Breast epithelium (tissue), 3 donors: ENCODE results near the gene FAM9C.

Experiments used
- POLR2A ChIP-seq: fragments of 450-650 bp; IDR thresholded peaks from one replicate; pipeline ENCODE4 v1.6.1; 2016; ENCODE audit warnings: antibody characterized with exemption, mild to moderate bottlenecking, moderate library complexity
- TF ChIP-seq, protein P1 (sequence below), 3 donors: fragments of 450-650 bp; IDR thresholded peaks; one replicate each; pipeline ENCODE4 v1.5.1; 2016 to 2017; ENCODE audit warnings: antibody characterized with exemption in 3 of 3, mild to moderate bottlenecking in 3 of 3, moderate library complexity in 3 of 3

DNA sequence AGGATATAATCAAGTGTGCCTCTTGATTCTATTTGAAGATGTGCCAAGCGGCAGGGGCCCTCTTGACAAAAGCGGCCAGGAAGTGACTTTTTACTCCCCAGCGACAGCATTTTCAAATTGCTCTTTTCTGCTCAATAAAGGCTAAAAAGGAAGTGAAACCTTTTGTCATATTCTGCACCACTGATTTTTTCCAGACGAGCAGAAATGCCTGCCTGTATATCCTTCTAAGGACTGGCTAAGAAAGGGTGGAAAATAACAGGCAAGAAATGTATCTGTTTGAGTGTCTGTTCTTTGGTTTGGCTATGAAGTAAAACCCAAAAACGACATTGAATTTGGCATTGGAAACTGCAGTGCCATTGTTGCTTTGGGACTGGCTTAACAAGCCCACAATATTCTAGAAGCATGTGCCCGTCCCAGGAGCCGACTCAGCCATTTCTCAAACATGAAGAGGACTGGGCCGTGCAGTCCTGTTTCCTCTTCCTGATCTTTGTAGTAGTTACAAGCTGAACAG lies 44.1 kb downstream of the FAM9C start:
- TF ChIP-seq, protein P1, sequence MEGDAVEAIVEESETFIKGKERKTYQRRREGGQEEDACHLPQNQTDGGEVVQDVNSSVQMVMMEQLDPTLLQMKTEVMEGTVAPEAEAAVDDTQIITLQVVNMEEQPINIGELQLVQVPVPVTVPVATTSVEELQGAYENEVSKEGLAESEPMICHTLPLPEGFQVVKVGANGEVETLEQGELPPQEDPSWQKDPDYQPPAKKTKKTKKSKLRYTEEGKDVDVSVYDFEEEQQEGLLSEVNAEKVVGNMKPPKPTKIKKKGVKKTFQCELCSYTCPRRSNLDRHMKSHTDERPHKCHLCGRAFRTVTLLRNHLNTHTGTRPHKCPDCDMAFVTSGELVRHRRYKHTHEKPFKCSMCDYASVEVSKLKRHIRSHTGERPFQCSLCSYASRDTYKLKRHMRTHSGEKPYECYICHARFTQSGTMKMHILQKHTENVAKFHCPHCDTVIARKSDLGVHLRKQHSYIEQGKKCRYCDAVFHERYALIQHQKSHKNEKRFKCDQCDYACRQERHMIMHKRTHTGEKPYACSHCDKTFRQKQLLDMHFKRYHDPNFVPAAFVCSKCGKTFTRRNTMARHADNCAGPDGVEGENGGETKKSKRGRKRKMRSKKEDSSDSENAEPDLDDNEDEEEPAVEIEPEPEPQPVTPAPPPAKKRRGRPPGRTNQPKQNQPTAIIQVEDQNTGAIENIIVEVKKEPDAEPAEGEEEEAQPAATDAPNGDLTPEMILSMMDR (IDR thresholded peaks at IDR 0.05), result no peak
- no peak for TF ChIP-seq POLR2A
